HEK293 (cell line): ENCODE data around the gene ALDH1B1.

ENCODE experiments used
- GLI4 ChIP-seq: fragments of 450-650 bp; formaldehyde crosslinking; IDR thresholded peaks from 2 replicates; pipeline ENCODE4 v1.5.1; 2016; ENCODE audit warnings: missing biosample characterization, missing genetic modification characterization
- SP2 ChIP-seq: fragments of 450-650 bp; formaldehyde crosslinking; IDR thresholded peaks from 2 replicates; pipeline ENCODE4 v1.5.1; 2016; ENCODE audit warnings: missing biosample characterization, missing genetic modification characterization
- ZBTB17 ChIP-seq: fragments of 450-650 bp; formaldehyde crosslinking; IDR thresholded peaks from 2 replicates; pipeline ENCODE4 v1.5.1; 2016; ENCODE audit warnings: missing biosample characterization, missing genetic modification characterization
- ZNF302 ChIP-seq: fragments of 450-650 bp; formaldehyde crosslinking; IDR thresholded peaks from 2 replicates; pipeline ENCODE4 v1.5.1; 2016; ENCODE audit warnings: missing biosample characterization, missing genetic modification characterization, low read depth
- ZNF423 ChIP-seq: fragments of 450-650 bp; formaldehyde crosslinking; IDR thresholded peaks from 2 replicates; pipeline ENCODE4 v1.5.1; 2016; ENCODE audit warnings: missing biosample characterization, missing genetic modification characterization
- ZNF629 ChIP-seq: fragments of 450-650 bp; formaldehyde crosslinking; IDR thresholded peaks from 2 replicates; pipeline ENCODE4 v1.5.1; 2017; ENCODE audit warnings: missing biosample characterization, missing genetic modification characterization
- ZNF701 ChIP-seq: fragments of 450-650 bp; formaldehyde crosslinking; IDR thresholded peaks from 2 replicates; pipeline ENCODE4 v1.5.1; 2016; ENCODE audit warnings: missing biosample characterization, missing genetic modification characterization
- TF ChIP-seq, protein P1 (sequence below): fragments of 450-650 bp; formaldehyde crosslinking; IDR thresholded peaks from 2 replicates; pipeline ENCODE4 v1.5.1; 2016; ENCODE audit warnings: missing biosample characterization, missing genetic modification characterization
- TF ChIP-seq, protein P2 (sequence below): fragments of 450-650 bp; formaldehyde crosslinking; IDR thresholded peaks from 2 replicates; pipeline ENCODE4 v1.5.1; 2017; ENCODE audit warnings: missing biosample characterization, missing genetic modification characterization
- TF ChIP-seq, protein P3 (sequence below): sonication (generic); formaldehyde crosslinking; IDR thresholded peaks from 2 replicates; pipeline ENCODE4 v1.8.1; 2022; ENCODE audit warnings: mild to moderate bottlenecking, moderate library complexity, missing genetic modification reagents
- TF ChIP-seq, protein P4 (sequence below): fragments of 450-650 bp; formaldehyde crosslinking; IDR thresholded peaks from 2 replicates; pipeline ENCODE4 v1.5.1; 2016; ENCODE audit warnings: missing biosample characterization, missing genetic modification characterization
- TF ChIP-seq, protein P5 (sequence below): fragments of 450-650 bp; formaldehyde crosslinking; IDR thresholded peaks from 2 replicates; pipeline ENCODE4 v1.5.1; 2016; ENCODE audit warnings: missing biosample characterization, missing genetic modification characterization, low read depth

DNA sequence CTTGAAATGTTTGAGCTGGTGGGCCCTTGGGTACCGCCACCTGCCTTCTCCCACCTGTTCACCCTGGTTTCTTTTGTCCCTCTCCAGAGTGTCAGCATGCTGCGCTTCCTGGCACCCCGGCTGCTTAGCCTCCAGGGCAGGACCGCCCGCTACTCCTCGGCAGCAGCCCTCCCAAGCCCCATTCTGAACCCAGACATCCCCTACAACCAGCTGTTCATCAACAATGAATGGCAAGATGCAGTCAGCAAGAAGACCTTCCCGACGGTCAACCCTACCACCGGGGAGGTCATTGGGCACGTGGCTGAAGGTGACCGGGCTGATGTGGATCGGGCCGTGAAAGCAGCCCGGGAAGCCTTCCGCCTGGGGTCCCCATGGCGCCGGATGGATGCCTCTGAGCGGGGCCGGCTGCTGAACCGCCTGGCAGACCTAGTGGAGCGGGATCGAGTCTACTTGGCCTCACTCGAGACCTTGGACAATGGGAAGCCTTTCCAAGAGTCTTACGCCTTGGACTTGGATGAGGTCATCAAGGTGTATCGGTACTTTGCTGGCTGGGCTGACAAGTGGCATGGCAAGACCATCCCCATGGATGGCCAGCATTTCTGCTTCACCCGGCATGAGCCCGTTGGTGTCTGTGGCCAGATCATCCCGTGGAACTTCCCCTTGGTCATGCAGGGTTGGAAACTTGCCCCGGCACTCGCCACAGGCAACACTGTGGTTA lies 3.3 kb downstream of the ALDH1B1 start:
- TF ChIP-seq, protein P1, sequence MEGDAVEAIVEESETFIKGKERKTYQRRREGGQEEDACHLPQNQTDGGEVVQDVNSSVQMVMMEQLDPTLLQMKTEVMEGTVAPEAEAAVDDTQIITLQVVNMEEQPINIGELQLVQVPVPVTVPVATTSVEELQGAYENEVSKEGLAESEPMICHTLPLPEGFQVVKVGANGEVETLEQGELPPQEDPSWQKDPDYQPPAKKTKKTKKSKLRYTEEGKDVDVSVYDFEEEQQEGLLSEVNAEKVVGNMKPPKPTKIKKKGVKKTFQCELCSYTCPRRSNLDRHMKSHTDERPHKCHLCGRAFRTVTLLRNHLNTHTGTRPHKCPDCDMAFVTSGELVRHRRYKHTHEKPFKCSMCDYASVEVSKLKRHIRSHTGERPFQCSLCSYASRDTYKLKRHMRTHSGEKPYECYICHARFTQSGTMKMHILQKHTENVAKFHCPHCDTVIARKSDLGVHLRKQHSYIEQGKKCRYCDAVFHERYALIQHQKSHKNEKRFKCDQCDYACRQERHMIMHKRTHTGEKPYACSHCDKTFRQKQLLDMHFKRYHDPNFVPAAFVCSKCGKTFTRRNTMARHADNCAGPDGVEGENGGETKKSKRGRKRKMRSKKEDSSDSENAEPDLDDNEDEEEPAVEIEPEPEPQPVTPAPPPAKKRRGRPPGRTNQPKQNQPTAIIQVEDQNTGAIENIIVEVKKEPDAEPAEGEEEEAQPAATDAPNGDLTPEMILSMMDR (tag by site-specific recombination): no peak
- TF ChIP-seq, protein P2, sequence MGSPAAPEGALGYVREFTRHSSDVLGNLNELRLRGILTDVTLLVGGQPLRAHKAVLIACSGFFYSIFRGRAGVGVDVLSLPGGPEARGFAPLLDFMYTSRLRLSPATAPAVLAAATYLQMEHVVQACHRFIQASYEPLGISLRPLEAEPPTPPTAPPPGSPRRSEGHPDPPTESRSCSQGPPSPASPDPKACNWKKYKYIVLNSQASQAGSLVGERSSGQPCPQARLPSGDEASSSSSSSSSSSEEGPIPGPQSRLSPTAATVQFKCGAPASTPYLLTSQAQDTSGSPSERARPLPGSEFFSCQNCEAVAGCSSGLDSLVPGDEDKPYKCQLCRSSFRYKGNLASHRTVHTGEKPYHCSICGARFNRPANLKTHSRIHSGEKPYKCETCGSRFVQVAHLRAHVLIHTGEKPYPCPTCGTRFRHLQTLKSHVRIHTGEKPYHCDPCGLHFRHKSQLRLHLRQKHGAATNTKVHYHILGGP (tag by site-specific recombination): no peak
- no peak for TF ChIP-seq SP2 (tag by site-specific recombination)
- TF ChIP-seq, protein P3, sequence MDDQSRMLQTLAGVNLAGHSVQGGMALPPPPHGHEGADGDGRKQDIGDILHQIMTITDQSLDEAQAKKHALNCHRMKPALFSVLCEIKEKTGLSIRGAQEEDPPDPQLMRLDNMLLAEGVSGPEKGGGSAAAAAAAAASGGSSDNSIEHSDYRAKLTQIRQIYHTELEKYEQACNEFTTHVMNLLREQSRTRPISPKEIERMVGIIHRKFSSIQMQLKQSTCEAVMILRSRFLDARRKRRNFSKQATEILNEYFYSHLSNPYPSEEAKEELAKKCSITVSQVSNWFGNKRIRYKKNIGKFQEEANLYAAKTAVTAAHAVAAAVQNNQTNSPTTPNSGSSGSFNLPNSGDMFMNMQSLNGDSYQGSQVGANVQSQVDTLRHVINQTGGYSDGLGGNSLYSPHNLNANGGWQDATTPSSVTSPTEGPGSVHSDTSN: no peak
- TF ChIP-seq, protein P4, sequence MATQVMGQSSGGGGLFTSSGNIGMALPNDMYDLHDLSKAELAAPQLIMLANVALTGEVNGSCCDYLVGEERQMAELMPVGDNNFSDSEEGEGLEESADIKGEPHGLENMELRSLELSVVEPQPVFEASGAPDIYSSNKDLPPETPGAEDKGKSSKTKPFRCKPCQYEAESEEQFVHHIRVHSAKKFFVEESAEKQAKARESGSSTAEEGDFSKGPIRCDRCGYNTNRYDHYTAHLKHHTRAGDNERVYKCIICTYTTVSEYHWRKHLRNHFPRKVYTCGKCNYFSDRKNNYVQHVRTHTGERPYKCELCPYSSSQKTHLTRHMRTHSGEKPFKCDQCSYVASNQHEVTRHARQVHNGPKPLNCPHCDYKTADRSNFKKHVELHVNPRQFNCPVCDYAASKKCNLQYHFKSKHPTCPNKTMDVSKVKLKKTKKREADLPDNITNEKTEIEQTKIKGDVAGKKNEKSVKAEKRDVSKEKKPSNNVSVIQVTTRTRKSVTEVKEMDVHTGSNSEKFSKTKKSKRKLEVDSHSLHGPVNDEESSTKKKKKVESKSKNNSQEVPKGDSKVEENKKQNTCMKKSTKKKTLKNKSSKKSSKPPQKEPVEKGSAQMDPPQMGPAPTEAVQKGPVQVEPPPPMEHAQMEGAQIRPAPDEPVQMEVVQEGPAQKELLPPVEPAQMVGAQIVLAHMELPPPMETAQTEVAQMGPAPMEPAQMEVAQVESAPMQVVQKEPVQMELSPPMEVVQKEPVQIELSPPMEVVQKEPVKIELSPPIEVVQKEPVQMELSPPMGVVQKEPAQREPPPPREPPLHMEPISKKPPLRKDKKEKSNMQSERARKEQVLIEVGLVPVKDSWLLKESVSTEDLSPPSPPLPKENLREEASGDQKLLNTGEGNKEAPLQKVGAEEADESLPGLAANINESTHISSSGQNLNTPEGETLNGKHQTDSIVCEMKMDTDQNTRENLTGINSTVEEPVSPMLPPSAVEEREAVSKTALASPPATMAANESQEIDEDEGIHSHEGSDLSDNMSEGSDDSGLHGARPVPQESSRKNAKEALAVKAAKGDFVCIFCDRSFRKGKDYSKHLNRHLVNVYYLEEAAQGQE: no peak
- no peak for TF ChIP-seq ZNF629 (tag by site-specific recombination)
- no peak for TF ChIP-seq GLI4 (tag by site-specific recombination)
- no peak for TF ChIP-seq ZNF423 (tag by site-specific recombination)
- TF ChIP-seq ZNF701: no peak
- TF ChIP-seq ZNF302 (tag by site-specific recombination): no peak
- TF ChIP-seq, protein P5, sequence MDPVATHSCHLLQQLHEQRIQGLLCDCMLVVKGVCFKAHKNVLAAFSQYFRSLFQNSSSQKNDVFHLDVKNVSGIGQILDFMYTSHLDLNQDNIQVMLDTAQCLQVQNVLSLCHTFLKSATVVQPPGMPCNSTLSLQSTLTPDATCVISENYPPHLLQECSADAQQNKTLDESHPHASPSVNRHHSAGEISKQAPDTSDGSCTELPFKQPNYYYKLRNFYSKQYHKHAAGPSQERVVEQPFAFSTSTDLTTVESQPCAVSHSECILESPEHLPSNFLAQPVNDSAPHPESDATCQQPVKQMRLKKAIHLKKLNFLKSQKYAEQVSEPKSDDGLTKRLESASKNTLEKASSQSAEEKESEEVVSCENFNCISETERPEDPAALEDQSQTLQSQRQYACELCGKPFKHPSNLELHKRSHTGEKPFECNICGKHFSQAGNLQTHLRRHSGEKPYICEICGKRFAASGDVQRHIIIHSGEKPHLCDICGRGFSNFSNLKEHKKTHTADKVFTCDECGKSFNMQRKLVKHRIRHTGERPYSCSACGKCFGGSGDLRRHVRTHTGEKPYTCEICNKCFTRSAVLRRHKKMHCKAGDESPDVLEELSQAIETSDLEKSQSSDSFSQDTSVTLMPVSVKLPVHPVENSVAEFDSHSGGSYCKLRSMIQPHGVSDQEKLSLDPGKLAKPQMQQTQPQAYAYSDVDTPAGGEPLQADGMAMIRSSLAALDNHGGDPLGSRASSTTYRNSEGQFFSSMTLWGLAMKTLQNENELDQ (tag by site-specific recombination): no peak
- no peak for TF ChIP-seq ZBTB17 (tag by site-specific recombination)
